ENCODE results near the gene ACAT2.
"Not testable (repeated sequence)": the region's sequence is repeated elsewhere in the genome, so short reads cannot be mapped to it uniquely, and the experiment has no call there.

The ACAT2 gene

GRCh38 chr6:159716247-159717096 lies 45.4 kb upstream of the ACAT2 start:
- DNase-seq (ENCODE audit: low spot score): no peak
- no peak for TF ChIP-seq CTCF (IDR thresholded peaks at IDR 0.05; ENCODE audit: extremely low read depth, insufficient read depth, missing control alignments)
- in situ Hi-C loops (cut with MboI; ENCODE audit: low pct_unique_long_range_greater_than_20kb, low sequenced_read_pairs, unreplicated experiment): loop anchor here (25.0 kb wide), 1 partner anchor 221 kb away; no protein-coding TSS in a partner anchor

- no peak for DNase-seq (ENCODE audit: low spot score)
- in situ Hi-C loops (cut with MboI; ENCODE audit: low pct_unique_long_range_greater_than_20kb, low sequenced_read_pairs, unreplicated experiment): loop anchor here (25.0 kb wide), 1 partner anchor 219 kb away; no protein-coding TSS in a partner anchor
- TF ChIP-seq CTCF (IDR thresholded peaks at IDR 0.05; ENCODE audit: extremely low read depth, insufficient read depth, missing control alignments): no peak
Observed at GRCh38 chr6:159718634-159719033, 43.2 kb upstream of the ACAT2 start.

- in situ Hi-C loops (cut with MboI; ENCODE audit: low pct_unique_long_range_greater_than_20kb, low sequenced_read_pairs, unreplicated experiment): loop anchor here (25.0 kb wide), 1 partner anchor 218 kb away; no protein-coding TSS in a partner anchor
- no peak for DNase-seq (ENCODE audit: low spot score)
- no peak for TF ChIP-seq CTCF (IDR thresholded peaks at IDR 0.05; ENCODE audit: extremely low read depth, insufficient read depth, missing control alignments)
Observed at GRCh38 chr6:159719287-159719686, 42.6 kb upstream of the ACAT2 start.

GRCh38 chr6:159720708-159721107 lies 41.1 kb upstream of the ACAT2 start:
- in situ Hi-C loops (cut with MboI; ENCODE audit: low pct_unique_long_range_greater_than_20kb, low sequenced_read_pairs, unreplicated experiment): loop anchor here (25.0 kb wide), 1 partner anchor 217 kb away; no protein-coding TSS in a partner anchor
- DNase-seq (ENCODE audit: low spot score): peak; percentile 54
- peak; percentile 44 for TF ChIP-seq CTCF (IDR thresholded peaks at IDR 0.05; ENCODE audit: extremely low read depth, insufficient read depth, missing control alignments)

GRCh38 chr6:159721981-159722380 lies 39.9 kb upstream of the ACAT2 start:
- in situ Hi-C loops (cut with MboI; ENCODE audit: low pct_unique_long_range_greater_than_20kb, low sequenced_read_pairs, unreplicated experiment): loop anchor here (25.0 kb wide), 1 partner anchor 215 kb away; no protein-coding TSS in a partner anchor
- DNase-seq (ENCODE audit: low spot score): not testable (repeated sequence)

- DNase-seq (ENCODE audit: low spot score): no peak
- no peak for TF ChIP-seq CTCF (IDR thresholded peaks at IDR 0.05; ENCODE audit: extremely low read depth, insufficient read depth, missing control alignments)
- in situ Hi-C loops (cut with MboI; ENCODE audit: low pct_unique_long_range_greater_than_20kb, low sequenced_read_pairs, unreplicated experiment): loop anchor here (25.0 kb wide), 1 partner anchor 215 kb away; no protein-coding TSS in a partner anchor
Observed at GRCh38 chr6:159722655-159723054, 39.2 kb upstream of the ACAT2 start.

GRCh38 chr6:159723259-159723658 lies 38.6 kb upstream of the ACAT2 start:
- in situ Hi-C loops (cut with MboI; ENCODE audit: low pct_unique_long_range_greater_than_20kb, low sequenced_read_pairs, unreplicated experiment): loop anchor here (25.0 kb wide), 1 partner anchor 214 kb away; no protein-coding TSS in a partner anchor
- no peak for TF ChIP-seq CTCF (IDR thresholded peaks at IDR 0.05; ENCODE audit: extremely low read depth, insufficient read depth, missing control alignments)
- no peak for DNase-seq (ENCODE audit: low spot score)
